ENCODE measurements around the gene CELF3.
"Not testable (repeated sequence)": the region's sequence is repeated elsewhere in the genome, so short reads cannot be mapped to it uniquely, and the experiment has no call there.

CELF3 gene

GRCh38 chr1:151693057-151693651, 23.4 kb downstream of the CELF3 start:
- DNase-seq: no peak

GRCh38 chr1:151692226-151692625, 24.4 kb downstream of the CELF3 start:
- no peak for DNase-seq

- DNase-seq: no peak
Observed at GRCh38 chr1:151689494-151689893, 27.1 kb downstream of the CELF3 start.

DNA sequence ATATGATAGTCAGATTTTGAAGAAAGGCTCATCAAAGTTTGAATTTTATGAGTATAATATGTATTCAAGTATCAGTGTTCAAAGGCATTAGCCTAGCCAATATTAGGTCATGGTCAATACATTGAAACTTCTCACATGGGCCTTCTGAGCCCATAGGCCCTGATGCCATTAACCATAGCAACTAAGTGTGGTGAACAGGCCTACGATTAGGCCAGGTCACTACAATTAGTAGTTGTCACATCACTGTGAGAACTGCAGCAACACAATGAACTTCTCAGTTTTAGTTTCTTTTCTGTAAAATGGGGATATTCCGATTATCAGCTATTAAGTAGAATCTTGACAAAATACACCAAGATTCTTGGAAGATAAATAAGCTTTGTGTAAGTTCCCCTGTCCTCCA, 30.0 kb downstream of the CELF3 start:
- DNase-seq: no peak

- no peak for DNase-seq
Observed at GRCh38 chr1:151684128-151684527, 32.5 kb downstream of the CELF3 start.

DNA sequence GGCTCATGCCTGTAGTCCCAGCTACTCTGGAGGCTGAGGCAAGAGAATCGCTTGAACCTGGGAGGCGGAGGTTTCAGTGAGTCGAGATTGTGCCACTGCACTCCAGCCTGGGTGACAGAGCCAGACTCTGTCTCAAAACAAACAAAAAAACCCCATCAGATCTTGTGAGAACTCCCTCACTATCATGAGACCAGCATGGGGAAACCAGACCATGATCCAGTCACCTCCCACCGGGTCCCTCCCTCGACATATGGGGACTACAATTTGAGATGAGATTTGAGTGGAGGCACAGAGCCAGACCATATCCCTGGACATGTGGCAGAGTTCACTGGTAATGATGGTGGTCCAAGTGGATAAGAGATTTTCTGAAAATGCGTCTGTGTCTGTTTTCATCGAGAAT, 33.7 kb downstream of the CELF3 start:
- not testable (repeated sequence) for DNase-seq

- DNase-seq: no peak
Observed at GRCh38 chr1:151681923-151682322, 34.7 kb downstream of the CELF3 start.

GRCh38 chr1:151680826-151681225, 35.8 kb downstream of the CELF3 start:
- no peak for DNase-seq

DNA sequence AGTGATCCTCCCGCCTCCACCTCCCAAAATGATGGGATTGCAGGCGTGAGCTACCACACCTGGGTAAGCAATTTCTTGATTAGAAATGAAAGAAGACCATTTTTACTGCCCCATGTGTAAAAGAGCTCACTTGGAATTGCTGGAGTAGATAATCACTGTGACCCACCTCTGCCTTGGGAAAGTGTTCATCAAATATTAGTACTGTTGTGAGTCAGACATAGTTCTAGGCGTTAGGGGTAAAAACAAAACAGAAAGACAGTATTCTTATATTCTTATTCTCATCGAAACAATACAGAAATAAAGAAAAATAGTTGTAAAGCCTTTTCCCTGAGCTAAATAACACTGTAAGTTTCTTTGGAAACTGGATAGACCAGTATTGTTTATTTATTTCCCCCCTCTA, 36.2 kb downstream of the CELF3 start:
- DNase-seq: no peak

DNA sequence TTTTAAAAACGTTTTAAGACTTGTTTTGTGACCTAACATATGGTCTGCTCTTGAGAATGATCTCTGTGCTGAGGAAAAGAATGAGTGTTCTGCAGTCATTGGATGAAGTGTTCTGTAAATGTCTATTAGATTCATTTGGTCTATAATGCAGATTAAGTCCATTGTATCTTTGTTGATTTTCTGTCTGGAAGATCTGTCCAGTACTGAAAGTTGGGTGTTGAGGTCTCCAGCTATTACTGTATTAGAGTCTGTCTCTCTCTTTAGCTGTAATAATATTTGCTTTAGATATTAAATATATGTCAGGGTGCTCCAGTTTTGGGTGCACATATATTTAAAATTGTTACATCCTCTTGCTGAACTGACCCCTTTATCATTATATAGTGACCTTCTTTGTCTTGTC, 43.2 kb downstream of the CELF3 start:
- DNase-seq: no peak

- not testable (repeated sequence) for DNase-seq
Observed at GRCh38 chr1:151670036-151670675, 46.4 kb downstream of the CELF3 start.

DNA sequence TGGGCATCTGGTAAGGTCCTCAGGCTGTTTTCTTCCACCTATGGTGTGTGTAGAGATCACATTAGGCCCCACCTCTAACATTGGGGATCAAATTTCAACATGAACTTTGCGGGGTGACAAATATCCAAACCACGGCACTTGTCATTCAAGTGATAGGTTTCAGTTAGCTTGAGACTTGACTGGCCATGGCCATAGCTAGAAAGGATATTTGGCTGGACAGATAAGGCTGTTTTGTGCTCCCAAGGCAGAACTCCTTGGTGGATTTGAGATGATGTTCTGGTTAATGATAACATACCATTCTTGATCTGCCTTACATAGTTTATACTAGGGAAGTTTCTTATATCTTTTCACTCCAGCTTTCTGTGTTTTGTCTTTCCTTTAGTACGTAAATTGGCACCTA, 48.5 kb downstream of the CELF3 start:
- DNase-seq: no peak

DNA sequence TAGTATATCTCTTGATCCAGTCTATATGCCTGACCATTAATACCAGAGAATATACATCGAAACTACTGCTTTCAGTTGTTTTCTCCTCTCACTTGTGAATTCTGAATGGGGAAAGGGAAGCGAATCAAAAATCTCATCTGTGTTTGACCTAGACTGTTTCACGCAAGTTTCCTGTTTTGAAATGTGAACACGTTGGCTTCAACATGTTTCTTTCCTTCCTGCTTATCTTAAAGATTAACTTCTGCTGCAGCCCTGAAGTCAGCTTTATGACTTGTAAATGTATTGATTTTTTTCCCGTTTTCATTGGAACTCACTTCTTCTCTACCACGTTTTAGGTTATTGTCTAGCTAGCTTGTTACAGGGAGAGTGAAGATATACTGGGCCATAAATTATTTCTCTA, 54.9 kb downstream of the CELF3 start:
- DNase-seq: no peak

DNA sequence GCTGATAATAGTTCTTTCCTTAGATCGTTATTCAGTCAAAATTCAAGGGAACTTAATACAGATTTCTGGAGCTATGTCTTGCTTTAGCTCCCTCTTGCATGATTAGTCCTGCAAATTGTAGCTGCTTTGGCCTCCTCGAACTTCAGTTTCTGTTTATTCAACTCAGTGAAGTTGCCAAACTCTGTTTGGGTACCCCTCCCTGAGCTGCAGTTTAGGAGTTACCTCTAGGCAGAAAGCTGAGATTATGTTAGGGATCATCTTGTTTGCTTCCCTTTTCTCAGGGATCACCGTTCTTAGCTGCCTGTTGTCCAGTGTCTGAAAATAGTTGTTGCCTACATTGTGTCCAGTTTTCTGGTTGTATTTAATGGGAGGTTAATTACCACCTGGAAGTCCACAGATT, 61.2 kb downstream of the CELF3 start:
- DNase-seq: no peak

- no peak for DNase-seq
Observed at GRCh38 chr1:151653397-151653796, 63.2 kb downstream of the CELF3 start.

All from activated CD4-positive, alpha-beta T cell treated with anti-CD3 and anti-CD28 coated beads, Interleukin-2, amount 50 U/mL, for 1 hour (primary cell).